RPMI7951 (cell line): ENCODE data around the gene SNX1. TPM values are rescaled to one million over a fixed set of nuclear protein-coding genes. Genes with fewer than 3 reads are reported as not detected.

Experiments used
- DNase-seq: peaks from one replicate; pipeline ENCODE4 v3.0.0-alpha.2; 2012; ENCODE audit warnings: low read depth
- total RNA-seq: library from RNA; depleted of rRNA; stranded (reverse); fragments of >200 nt; shearing (Covaris generic); gene quantifications from 2 replicates; pipeline ENCODE4 v1.2.3, GENCODE V29; 2014

Gene SNX1
- total RNA-seq, 1 experiment from 2014 or later = 49.6 TPM

DNA sequence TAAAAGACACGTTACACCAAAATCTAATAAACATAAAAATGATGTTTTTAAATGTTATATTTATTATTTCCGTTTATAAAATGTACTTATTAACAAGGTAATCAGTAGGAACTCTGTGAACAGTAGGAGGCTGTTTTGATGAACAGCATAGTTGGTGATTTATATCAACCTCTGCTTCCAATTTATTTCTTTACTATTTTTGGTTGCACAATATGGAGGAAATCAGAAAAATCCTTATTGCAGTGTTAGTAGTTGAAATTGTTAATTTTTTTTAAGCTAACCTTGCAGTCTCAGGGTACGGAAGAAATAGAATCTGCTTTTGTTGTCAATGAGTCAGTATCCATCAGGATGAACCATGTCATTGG, 50.7 kb downstream of the SNX1 start:
- DNase-seq = no peak

DNA sequence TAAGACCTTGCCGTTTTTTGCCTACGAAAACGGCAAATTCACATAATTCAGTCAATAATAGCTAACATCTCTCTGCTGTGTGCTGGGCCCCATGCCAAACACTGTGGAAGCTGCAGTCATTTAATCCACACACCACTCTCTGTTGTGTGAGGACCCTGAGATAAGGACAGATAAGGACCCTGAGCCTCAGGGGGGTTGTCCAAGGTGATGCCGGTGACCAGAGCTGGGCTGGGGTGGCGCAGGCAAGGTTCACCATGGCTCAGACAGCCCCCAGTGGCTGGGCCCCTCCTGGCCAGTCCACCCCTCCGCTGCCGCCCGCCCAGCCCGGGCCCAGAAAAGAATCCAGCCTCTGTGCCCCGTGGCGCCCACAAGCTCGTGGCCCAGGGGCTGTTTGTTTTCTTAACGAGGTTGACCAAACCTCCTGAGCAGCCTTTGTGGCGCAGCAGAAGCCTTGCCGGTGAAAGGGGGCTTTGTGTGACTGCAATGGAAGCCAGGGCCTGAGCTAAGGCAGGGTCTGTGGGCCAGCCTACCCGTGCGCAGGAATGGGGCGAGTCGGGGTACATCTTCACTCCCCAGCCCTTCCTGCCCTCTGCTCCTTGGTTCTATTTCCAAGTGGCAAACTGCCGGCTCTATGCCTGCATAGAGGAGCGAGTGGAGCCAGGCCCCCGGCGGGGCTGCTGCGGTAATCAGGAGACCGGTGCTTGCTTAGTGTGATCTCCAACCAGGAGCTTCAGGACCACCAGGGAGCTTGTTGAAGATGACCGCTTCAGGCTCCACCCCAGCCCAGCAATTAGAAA, 51.3 kb downstream of the SNX1 start:
- DNase-seq = no peak

DNA sequence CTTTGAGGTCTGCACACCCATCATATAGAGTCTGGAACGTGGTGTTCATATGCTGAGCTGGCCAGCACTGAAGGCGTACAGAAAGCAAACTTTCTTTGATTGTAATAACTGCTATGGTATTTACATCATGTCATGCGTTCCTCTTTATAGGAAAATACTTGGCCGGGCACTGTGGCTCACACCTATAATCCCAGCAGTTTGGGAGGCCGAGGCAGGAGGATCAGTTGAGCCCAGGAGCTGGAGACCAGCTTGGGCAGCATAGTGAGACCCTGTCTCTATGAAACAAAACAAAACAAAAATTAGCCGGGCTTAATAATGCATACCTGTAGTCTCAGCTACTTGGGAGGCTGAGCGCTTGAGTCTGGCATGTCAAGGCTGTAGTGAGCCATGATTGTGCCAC, 52.4 kb downstream of the SNX1 start:
- no peak for DNase-seq

DNA sequence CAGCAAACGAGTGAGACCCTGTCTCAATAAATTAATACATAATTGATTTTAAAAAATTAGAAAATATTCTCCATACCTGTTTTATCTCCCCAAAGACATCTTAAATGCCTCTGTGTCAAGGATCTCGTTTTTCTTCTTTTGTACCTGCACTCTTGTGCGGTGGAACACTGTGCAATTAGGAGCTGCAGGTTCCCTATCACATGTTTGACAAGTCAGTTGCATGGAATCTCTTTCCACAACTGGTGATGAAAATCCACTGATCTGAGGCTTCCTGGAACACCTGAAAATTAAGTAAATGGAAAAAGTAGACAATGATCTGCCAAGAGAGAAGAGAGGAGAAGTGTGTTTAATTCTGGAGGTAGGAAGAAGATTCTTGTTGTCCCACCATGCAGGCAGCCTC, 52.8 kb downstream of the SNX1 start:
- DNase-seq = no peak

DNA sequence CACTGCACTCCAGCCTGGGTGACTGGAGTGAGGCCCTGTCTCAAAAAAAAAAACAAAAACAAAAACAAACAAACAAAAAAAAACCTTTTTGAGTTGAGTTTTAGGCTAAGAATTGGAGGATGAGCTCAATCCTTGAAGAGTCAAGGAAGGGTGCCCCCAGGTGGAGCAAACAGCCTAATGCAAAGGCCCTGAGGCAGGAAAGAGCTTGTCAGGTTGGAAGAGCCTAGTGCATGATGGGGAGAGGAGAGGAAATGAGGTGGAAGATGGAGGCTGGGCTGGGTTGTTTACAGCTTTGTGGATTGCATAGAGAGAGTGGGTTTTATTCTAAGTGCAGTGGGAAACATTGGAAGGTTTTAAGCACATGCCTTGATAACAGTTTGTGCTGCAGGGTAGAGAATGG, 53.6 kb downstream of the SNX1 start:
- no peak for DNase-seq

DNA sequence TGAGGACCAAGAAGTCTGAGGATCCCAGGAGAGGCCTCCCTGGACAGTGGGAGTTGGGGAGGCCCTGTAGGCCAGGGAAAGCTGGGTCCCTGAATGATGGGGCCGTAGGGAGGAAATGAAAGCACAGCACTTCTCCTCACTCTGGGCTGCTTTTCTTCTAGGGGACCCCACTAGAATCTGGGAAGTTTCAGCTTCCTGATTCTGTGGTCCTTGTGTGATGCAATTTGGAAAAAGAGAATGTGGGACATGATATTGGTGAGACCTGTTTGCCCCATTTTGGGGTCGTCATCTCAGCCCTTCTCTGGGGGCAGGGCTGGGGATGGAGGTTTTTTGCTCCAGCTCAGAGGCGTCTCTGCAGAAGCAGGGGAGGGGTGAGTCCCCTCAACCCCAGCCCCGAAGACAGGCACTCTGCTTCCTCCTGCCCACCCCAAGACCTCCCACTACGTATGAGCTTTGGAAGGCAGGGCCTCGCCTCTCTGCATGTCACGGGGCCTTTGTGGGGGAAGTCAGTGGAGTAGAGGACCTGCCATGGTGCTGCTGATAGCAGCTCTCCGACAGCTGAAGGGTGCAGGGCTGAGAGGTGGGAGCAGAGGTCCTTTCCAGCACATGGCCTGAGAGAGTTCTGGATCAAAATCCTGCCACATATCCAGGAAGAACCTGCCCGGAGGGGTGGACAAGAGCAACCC, 54.3 kb downstream of the SNX1 start:
- DNase-seq = no peak

DNA sequence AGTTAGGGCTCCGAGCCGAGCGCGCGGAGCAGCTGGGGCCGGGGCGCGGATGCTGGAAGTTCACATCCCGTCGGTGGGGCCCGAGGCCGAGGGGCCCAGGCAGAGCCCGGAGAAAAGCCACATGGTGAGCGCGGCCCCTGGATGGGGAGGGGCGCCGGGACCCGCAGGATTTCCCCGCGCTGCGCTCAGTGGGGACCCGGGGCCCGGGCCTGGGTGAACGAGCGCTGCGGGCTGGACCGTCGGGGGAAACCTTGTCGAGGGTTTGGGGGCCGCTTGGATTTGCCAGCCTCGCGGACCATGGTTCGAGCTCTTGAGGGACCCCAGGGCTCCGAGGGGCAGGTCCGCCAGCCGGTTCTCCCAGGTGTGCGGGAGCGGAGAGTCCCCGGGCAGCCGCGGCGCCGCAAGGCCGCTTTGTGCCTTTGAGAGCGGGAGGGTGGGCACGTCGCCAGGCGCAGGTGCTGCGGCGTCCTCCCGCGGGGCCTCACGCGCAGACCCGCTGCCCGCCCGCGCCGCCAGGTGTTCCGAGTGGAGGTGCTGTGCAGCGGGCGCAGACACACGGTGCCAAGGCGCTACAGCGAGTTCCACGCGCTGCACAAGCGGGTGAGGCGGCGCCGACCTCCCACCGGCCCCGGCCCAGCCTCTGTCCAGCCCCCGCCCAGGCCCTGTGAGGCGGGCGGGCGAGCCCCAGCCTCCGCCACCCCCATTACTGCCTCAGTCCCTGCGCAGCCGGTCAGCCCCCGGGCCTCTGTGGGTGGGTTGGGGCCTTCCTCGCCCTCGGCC, 56.1 kb downstream of the SNX1 start, which contains the start of gene SNX22:
SNX22 (plus strand) TSS at position 5 of the 780 bp plus-strand sequence; CDS start at position 50, 45 bp downstream.
- DNase-seq = no peak

DNA sequence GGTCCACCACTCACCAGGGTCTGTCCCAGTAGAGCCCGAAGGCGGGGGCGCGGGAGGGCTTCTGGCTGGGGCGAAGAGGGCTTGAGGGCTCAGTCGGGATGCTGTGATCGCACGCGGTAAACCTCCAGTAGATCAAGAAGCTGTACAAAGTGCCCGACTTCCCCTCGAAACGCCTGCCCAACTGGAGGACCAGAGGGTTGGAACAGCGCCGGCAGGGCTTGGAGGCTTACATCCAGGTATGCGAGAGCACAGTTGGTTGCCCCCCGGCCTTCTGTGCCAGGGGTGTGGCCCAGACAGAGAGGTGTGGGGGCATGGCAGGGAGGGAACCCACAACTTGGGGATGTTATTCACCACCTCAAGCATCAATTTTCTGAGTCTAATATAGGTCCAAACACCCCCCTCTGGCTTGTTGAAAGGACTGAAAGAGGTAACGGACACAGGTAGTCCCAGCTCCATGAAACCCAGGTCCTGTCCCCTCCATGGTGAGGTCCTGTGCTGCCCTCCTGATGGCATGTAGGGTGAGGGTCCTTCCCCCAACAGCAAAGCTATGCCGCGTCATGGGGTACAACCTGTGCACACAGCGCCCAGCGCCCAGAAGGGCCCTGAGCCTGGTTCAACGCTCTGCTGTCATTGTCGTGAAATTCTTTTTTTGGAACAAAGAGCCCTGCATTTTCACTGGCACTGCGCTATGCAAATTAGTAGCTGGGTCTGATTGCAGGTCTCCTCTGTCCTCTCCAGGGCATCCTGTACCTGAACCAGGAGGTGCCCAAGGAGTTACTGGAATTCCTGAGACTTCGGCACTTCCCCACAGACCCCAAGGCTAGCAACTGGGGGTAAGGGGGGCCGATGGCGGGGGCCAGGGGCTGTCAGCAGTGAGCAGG, 57.0 kb downstream of the SNX1 start:
- DNase-seq = no peak

DNA sequence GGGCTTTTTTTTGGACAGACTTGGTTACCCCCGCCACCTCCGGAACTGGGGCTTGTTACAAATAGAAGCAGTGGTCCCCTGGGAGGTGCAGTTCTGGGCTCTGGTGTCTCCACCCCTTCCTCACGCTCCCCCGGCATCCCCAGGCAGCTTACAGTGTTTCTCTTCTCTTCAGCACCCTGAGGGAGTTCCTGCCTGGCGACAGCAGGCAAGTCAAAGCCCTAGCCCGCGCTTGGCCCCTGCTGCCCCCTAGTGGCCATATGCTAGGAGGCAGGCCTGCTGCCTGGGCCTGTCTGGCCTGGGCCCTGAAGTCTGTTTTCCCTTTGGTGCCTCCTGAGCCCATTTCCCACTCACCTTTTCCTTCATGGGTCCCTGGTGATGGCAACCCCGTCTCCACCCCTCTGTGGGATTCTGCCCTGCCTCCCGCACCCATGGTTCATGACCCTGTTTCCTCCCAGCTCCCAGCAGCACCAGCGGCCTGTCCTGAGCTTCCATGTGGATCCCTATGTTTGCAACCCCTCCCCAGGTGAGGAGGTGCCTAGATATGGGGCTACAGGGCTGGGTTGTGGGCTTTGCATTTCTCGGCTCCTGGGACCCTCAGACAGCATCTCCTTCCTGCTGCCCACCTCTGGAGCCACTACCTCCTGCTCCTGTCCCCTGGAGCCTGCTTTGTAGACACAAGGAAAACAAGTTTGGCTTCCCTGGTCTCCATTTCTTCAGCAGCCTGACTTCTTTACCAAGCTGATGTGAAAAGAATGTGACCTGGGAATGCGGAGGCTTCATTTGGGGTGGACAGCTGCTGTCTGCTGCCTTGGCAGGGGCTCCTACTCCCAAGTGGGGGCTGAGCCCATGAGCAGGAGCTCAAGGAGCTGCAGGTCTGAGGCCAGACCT, 57.9 kb downstream of the SNX1 start:
- peak; percentile 82 for DNase-seq

DNA sequence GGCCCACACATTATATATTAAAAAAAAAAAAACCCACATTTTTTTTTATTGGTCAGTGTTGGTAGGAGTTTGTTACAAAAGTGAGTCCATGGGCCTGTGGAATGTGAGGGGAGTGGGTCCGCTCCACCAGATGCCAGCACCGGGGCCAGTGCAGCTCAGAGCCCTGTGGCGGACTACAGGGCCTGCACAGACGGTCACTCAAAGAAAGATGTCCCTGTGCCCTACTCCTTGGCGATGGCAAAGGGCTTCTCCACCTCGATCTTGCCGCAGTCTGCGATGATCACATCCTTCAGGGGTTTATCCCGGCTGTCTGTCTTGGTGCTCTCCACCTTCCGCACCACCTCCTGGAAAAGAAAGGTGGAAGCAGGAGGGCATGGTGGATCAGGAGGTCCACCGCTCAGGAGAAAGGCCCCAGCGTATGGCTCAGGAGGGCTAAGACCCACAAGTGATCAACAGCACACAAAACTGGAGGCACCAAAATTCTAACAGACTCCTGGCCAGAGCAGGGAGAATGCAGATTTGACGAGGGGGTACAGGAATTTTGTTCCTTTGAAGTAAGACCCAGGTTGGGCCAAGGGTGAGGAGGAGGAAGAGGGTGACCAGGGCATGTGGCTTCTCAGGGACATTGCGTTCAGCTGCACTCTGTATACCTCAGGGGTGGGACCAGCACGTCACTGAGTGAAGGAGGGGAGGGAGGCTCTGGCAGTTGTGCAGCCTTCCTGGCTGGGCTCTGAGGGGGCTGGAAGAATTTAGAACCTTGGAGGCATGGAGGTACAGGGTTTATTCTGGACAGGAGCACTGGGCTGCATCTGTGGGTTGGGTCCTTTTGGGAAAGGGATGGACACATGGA, 60.2 kb downstream of the SNX1 start:
- DNase-seq = no peak

DNA sequence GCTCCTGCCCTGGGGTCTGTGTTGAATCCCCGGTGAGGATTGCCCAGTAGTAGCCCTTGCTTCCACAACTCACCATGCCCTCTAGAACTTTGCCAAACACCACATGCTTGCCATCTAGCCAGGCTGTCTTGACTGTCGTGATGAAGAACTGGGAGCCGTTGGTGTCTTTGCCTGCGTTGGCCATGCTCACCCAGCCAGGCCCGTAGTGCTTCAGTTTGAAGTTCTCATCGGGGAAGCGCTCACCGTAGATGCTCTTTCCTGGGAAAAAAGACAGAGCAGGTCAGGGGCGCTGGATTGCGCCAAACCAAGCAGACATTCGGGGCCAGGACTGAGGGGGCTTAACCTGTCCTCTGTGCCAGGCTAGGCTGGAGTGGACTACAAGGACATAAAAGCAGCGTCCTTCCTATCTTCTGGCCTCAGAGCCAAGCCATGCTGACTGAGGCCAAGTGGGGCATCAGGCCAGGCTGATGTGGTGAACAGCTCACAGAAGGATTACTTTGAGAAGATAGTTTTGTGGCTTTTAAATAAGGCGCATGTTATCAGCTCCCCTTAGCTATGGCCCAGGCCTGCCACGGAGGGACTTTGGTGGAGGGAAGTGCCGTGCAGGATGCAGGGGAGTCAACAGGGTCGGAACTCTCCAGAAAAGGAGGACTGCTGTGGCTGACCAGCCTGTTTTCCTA, 61.0 kb downstream of the SNX1 start:
- no peak for DNase-seq

DNA sequence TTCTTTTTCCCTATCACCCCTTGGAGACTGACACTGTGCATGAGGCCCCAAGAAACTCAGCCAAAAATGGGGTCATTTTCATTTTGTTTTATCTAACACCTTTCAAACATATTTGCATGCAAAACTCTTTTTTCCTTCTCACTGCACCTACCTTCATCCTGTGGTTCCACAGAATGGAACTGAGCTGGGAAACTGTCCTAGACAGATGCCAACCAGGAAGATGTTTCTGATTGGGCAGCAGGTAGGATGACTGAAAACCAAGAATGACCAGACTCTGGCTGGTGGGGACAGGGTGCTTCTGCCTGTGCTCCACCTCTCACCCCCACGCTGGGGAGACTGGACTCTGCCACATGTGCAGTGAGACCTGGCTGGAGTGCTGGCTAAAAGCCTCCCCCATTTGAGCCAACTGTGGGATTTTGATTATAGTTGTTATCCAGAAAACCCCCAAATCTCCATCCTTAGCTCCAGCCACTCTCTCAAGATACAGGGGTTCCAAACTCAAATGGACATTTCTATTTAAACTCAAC, 61.9 kb downstream of the SNX1 start:
- DNase-seq = no peak

DNA sequence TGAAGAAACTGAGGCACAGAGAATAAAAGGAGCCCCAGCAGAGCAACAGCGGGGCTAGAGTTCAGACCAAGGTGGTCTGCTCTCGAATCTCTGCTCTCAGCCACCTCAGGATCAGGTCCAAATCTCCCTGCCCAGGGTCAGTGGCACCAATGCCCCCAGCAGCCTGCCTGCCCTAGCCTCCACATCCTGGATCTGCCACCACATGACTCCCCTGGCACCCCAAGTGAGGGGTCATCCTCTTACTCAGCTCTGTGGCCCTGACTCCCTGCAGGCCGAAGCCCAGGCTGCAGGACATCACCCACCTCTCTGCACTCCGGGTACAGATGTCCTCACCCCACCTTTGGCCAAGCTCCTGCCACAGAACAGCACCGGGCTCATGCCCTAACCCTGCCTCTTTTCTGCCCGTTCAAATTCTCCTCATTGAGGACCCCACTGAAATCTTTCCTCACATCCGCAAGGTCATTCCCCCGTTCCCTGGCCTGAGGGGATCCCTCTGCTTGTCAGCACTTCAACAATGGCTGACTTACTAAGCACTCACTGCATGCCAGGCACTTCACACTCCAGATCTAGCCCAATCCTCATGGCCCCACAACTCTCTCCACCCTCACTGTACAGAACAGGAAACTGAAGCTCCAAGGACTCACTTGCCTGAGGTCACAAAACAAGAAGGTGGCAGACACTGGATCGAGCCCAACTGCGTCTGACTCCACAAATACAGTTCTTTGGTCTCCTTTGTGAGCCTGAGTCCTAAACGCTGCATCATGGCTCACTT, 62.8 kb downstream of the SNX1 start:
- no peak for DNase-seq

DNA sequence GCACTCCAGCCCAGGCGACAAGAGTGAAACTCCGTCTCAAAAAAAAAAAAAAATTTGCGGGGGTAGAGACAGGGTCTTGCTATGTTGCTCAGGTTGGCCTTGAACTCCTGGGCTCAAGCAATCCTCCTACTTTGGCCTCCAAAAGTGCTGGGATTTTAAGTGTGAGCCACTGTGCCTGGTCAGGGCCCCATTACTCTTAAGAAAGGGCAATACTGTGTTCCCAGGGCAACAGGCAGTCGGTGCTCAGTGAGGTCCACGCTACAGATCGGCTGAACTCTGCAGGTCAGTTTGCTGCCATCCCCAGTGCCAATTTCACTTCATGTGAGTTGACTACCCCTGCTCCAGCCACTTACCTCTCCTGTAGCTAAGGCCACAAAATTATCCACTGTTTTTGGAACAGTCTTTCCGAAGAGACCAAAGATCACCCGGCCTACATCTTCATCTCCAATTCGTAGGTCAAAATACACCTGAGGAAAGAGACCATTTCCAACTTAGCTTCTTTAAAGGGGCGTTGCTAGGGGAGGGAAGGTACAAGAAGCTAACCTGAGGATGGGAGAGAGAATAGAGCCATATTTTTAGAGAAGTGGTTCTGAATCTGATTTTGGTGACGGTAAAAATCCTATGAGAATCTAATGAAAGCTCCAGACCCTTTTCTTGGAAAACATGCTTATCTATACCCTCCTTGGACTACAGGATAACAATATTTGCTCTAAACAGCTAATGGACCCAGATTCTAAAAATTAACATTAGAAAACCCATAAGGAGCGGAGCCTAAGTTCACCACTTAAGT, 66.1 kb downstream of the SNX1 start:
- DNase-seq = no peak

DNA sequence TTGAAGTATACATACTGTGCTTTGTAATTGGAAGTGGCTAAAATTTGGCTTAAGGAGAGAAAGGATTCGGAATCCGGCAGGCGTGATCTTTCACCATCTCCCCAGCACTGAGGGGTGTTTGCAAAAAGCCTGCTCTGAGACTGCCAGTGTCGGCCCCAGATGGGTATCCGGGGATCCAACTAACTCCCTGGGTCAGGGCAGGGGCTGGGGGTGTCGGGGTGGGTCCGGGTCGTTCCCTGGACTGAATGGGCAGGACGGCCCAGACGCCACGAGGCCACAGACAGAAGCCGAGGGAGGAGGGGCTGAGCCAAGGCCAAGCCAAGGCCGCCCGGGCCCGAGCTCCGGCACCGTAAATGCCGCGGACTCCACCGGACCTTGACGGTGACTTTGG, 66.7 kb downstream of the SNX1 start:
- DNase-seq = no peak

DNA sequence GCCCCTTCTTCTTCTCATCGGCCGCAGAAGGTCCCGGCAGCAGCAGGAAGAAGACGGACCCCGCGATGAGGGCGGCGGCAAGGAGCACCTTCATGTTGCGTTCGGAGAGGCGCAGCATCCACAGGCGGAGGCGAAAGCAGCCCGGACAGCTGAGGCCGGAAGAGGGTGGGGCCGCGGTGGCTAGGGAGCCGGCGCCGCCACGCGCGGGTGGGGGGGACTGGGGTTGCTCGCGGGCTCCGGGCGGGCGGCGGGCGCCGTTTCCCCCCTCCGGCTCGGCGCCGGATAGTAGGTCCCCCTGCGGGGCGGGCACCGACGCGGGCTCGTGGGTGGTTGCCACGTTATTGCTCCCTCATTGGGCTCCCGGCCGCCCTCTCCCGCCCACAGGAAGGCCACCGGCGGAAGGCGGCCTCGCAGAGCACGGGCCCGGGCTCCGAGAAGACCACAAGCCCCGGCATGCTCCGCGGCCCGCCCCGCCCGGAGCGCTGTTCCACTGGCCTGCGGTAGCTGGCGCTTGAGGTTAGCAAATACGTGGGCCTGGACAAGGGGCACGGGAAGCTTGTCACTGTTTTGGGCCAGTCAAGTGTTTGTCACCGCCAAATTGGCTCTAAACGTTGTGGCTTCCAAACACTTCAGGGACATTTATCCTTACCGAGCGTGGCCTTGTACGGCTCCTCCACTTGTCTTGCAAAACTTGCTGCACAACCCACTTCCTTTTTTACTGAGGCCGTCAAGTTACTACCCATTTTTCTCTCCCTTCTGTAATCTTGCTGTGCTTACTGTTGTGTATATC, 67.3 kb downstream of the SNX1 start, which contains the start of gene PPIB:
PPIB (minus strand) TSS at position 154 of the 790 bp plus-strand sequence; CDS start at position 118, 36 bp downstream.
- peak; percentile 98 for DNase-seq
